Left ventricle myocardium superior (tissue), 1 donor: ENCODE results near the gene FLACC1. TPM values are rescaled to one million over a fixed set of nuclear protein-coding genes. Genes with fewer than 3 reads are reported as not detected.
"Not testable (repeated sequence)": the region's sequence is repeated elsewhere in the genome, so short reads cannot be mapped to it uniquely, and the experiment has no call there.

ENCODE experiments used
- ATAC-seq: fragments of 200-7000 bp; cut with Tn5 transposase; one replicate; pipeline ENCODE4 v1.9.1; 2020; ENCODE audit warnings: mild to moderate bottlenecking, moderate library complexity
- DNase-seq: peaks from one replicate; pipeline ENCODE4 v3.0.0-alpha.2; 2020
- intact Hi-C: fragments of 100-400 bp; cut with micrococcal nuclease; formaldehyde crosslinking; loops from one replicate; pipeline ENCODE4 v1.11.0; 2022
- long read RNA-seq: library from polyadenylated mRNA; unstranded; transcript quantifications from one replicate; pipeline ENCODE4 v2.0.0, GENCODE V29; 2021
- total RNA-seq: library from RNA; stranded (reverse); fragmentation: NEBNext Ultra II Directional; extraction: Animal tissue kit (Norgen Biotek cat#: 25700); gene quantifications from one replicate; pipeline ENCODE4 v1.2.1, GENCODE V29; 2021
- donor health status: DM: no; HTN: yes; CAD: no; lungs with severe emphysema.

FLACC1 gene
- total RNA-seq, result 5.0 TPM
- long read RNA-seq, result 0 reads

DNA sequence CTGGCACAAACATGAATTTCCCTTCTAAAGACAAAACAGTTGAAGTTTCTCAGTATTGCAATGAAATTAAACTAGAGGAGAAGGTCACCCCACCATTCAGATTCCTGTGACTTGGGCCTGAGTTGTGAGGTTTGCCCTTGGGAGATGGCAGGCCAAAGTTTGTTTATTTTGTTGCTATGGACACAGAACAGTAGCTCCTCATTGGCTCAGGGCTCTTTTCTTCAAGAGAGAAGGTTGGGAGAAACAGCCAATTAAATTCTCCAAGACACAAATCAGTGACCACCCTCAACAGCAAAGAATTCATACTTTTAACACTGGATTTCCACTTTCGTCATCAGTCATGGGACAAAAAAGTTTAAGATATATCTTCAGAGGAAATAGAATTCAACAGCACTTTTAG, at the start of gene FLACC1:
FLACC1 (minus strand) TSS at position 125 of the 400 bp plus-strand sequence. CDS start 5,941 bp downstream, outside the sequence.
- DNase-seq (no peak), ATAC-seq (peak; percentile 94)
- intact Hi-C loops, result no loop called here

- peak; percentile 53 for ATAC-seq
- DNase-seq, result no peak
- intact Hi-C loops, result no loop called here
Observed at GRCh38 chr2:201406077-201406662, 49.0 kb upstream of the FLACC1 start.

DNA sequence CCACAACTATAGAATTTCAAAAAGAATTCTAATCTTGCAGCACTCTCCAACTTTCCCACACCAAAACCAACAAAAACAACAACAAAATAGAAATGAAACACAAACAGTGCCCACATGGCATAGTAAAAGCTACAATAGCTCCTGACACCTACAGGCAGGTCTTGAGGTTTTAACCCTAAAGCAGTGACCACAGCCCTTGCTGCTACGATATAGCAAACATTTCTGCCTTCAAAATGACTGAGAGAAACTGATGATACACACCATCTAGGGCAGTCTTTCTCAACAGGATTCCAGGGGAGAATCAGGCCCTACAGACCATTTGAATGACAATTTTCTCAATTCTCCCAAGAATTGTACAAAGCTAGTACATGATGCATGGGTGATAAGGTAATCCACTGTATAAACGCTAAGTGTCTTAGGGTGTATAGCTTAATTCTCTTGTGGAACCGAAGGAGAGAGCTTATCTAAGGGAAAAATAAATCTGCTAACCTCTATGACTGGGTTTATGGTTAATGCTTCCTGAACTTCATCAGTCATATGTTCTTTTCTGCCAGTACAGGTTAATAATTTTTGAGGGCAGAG, 47.6 kb upstream of the FLACC1 start:
- peak; percentile 14 for ATAC-seq
- intact Hi-C loops, result no loop called here
- no peak for DNase-seq

- DNase-seq, result no peak
- intact Hi-C loops, result no loop called here
- ATAC-seq, result peak; percentile 9
Observed at GRCh38 chr2:201403880-201404279, 46.7 kb upstream of the FLACC1 start.

DNA sequence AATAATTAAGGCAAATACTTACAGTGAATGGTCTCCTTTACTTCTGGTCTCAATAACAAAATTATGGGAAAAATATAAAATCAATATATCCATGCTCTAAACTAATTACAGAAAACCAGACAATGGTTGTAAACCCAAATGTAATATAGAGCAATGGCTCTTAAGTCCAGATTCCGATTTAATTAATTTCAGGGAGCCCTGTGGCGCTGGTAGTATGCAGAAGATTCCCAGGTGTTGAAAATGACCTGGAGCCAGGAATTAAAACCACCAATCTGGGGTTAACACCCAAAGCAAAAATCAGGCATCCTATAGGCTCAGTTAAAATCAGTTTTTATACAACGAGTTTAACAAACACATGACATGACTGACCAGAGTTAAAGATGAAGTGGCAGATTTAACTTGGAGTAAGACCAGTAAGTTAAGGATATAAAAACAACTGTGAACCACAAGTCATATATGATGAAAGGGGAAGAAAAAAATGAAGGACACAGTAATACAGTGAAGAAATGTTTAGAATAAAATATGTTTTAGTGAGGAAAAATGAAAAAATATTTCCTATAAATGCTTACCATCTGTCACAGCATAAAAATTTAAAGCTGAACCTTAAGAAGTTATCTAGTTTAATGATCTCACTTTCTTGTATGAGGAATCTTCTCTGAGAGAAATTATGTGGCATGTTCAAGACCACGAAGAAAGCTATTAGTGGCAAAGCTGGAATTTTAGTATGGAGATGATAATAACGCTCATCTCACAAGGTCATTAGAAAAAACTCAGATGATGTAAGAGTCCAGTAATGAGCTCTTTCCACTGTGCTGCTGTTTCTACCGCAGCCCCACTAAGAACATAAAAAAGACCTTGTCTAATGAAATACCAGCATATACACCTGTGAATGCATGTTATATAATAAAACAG, 45.8 kb upstream of the FLACC1 start:
- intact Hi-C loops, result no loop called here
- ATAC-seq (peak; percentile 31), DNase-seq (no peak)

DNA sequence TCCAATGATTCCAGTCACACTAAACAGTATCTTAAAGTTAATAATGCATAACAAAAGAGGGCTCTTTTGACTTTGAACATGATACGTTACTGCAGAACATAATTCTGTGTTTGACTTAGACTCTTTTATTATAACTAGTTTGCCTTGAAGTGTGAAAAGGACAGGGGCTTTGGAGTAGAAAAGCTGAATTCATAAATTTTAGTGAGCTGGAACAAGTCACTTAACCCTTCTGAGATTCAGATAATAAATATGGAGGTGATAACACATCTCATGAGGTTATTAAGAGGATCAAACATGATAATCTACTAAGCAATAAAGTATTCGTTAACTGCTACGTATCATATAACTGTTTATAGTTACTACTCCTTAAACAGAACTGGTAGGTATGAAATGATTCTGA, 44.7 kb upstream of the FLACC1 start:
- intact Hi-C loops, result no loop called here
- ATAC-seq (no peak), DNase-seq (no peak)

- no peak for DNase-seq
- no peak for ATAC-seq
- intact Hi-C loops, result loop anchor here (10.0 kb wide), 1 partner anchor 58 kb away; the partner anchor contains the start of genes STRADB and TRAK2
Observed at GRCh38 chr2:201396595-201396994, 39.5 kb upstream of the FLACC1 start.

DNA sequence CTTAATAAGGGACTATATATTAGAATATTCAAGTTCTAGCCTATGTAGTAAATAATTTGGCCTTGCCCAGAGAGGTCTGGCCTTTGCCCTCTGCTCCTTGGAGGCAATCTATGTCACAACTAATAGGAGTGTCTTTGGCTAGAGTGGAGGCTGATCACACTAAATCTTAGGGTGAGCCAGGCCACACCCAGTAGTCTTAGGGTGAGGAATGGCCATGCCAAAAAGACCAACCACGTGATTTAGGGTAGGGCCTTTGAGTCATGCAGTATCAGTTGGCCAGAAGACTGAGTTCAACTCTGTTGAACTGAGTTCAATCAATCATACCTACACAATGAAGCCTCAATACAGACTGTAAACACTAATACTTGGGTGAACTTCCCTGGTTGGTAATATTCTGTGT, 26.0 kb upstream of the FLACC1 start:
- DNase-seq (no peak), ATAC-seq (no peak)
- intact Hi-C loops, result no loop called here

DNA sequence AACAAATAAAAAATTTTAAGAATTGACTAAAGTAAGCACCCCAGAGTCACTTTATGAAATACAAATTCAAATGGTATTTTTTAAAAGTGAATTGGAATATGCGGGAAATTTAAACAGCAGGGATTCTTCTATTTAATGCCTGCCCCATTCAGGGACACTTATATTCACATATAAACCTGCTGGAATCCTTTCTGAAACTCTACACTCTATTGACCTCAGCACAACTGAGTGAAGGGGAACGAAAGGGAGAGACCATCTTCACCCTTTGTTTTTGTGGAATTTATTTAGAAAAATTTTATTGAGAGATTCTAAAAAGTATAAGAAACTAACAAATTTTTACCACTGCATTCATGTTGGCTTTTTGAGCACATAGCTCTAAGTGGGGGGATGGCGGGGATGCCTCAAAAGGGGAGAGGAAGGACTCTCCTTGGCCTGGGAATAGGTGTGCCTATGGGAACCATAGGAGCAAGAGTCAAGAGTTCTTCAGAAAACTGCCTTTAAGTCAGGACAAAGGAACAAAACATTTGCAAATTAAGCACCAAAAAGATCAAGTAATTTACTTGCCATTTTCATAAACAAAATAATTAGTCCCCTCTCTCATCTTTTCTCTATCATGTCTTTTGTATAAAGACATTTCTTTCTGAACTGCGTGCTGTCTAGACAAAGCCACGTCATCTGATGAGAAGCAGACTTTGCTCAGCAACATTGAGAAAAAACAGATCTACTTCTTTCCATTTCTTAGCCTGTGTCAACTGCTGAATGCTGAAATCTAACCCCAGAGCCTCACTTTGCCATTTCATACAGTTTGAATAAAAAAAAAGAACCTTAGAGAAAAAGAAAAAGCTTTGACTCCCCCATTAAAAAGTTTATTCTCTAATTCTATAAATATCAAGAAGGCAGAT, 21.6 kb upstream of the FLACC1 start:
- DNase-seq (no peak), ATAC-seq (no peak)
- intact Hi-C loops, result no loop called here

DNA sequence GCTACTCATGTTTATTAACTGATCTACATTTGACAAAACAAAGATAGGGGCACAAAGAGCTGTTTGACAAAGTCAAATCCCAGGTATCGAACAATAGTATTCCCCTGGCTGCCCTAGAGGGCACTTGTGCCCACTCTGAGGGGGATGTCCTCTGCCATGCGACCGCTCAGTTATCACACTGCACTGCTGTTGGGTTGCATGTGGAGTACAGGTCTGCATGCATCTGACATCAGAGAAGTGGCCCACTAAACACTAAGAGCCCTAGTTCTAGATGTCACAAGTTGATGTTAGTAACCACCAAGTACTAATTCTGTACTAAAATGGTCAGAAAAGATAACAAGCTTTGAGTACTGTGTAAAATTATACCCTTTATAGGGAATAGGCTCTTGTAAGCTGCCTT, 20.1 kb upstream of the FLACC1 start:
- intact Hi-C loops, result no loop called here
- DNase-seq (no peak), ATAC-seq (peak; percentile 43)

DNA sequence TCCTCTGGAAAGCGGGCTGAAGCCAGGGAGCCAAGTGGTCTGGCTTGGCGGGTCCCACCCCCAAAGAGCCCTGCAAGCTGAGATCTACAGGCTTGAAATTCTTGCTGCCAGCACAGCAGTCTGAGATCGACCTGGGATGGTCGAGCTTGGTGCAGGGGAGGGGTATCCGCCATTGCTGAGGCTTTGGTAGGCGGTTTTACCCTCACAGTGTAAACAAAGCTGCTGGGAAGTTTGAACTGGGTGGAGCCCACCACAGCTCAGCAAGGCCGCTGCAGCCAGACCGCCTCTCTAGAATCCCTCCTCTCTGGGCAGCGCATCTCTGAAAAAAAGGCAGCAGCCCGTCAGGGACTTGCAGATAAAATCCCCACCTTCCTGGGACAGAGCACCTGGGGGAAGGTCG, 12.6 kb upstream of the FLACC1 start:
- ATAC-seq (no peak), DNase-seq (no peak)
- intact Hi-C loops, result no loop called here

GRCh38 chr2:201369318-201369717, 12.2 kb upstream of the FLACC1 start:
- intact Hi-C loops, DNase-seq, ATAC-seq: not testable (repeated sequence)

DNA sequence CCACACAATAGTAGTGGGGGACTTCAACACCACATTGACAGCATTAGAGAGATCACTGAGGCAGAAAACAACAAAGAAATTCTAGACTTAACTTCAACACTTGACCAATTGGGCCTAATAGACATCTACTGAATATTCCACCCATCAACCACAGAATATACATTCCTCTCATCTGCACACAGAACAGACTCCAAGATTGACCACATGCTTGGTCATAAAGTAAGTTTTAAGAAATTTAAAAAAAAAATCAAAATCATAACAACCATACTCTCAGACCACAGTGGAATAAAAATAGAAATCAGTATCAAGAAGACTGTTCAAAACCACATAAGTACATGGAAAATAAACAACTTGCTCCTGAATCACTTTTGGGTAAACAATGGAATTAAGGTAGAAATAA, 9.0 kb upstream of the FLACC1 start:
- DNase-seq, result no peak
- no peak for ATAC-seq
- intact Hi-C loops, result no loop called here

DNA sequence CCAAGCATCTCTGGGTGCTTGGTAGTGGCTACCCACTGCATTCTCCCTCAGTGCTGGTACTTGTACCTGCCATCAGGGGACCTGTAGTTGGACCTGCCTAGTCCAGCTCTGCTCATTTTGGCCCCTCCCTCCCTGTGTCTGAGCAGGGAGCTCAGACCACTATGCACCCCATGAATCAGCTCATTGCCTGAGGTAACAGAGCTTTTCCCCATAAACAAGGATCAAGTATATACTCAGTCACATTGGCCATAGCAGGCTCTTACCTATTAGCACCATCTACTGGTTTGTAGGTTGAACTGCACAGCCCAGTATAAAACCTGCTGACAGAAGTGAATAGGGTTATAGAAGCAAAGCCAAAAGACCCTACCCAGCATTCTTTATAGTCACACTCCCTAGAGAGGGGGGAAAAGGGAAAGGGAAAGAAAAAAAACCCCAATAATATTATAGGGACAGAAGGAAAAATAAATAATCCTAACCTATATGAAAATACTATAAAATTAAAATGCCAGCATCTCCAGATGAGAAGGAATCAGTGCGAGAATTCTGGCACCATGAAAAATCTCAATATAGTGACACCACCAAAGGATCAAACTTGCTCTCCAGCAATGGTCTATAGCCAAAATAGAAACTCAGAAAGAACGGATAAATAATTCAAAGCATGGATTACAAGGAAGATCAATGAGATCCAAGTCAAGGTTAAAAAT, 6.9 kb upstream of the FLACC1 start:
- intact Hi-C loops, result loop anchor here (5.0 kb wide), 1 partner anchor 127 kb away; no protein-coding TSS in a partner anchor
- no peak for DNase-seq
- ATAC-seq, result peak; percentile 66

GRCh38 chr2:201362396-201362795, 5.3 kb upstream of the FLACC1 start:
- intact Hi-C loops, result loop anchor here (5.0 kb wide), 1 partner anchor 125 kb away; no protein-coding TSS in a partner anchor
- DNase-seq, result no peak
- no peak for ATAC-seq

DNA sequence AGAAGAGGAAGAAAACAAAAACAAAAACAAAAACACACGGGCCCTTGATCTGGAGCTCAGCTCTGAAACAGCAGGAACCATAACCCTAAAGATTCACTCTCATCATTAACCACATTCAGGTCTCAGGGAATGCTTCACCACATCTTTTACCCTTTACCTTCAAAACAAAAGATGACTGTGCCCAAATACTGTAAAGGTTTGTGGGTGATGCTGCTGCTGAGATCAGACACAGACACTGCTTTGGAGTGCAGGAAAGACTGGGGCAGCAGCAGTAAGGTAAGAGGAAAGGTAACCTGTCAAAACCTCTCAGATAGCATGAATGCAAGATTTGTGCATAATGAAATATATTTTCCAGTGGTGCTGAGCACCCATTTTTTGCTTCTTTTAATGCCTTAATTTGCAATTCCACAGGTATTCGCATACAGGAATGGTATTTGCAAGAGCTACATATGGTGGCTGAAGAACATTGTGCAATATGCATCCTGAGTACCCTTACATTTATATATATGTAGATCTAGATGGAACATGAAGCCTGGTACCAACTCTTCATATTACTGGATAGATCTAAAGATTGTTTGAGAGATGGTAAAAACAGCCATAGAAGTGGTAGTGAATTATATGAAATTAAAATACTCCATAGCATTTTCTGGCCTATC, 4.1 kb upstream of the FLACC1 start:
- no peak for DNase-seq
- ATAC-seq, result no peak
- intact Hi-C loops, result loop anchor here (5.0 kb wide), 1 partner anchor 124 kb away; no protein-coding TSS in a partner anchor

DNA sequence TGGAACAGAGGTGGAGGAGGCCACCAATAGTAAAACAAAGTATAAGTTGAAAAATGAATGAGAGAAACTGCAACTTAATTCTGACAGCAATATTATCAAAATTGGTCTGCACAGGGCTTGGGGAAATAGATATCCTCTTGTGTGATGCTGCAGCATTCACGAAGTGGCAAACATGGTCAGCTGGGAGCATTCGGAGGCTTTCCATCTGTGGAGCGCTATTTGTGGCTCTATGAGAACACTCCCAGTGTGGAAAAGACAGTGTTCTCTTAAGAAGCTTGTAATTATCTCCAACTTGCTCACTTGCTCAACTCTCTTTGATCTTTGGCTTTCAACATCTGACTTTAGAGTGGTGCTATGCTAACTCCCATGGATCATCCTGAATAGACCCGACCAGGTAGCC, 3.1 kb upstream of the FLACC1 start:
- DNase-seq (no peak), ATAC-seq (peak; percentile 7)
- intact Hi-C loops, result loop anchor here (5.0 kb wide), 1 partner anchor 123 kb away; no protein-coding TSS in a partner anchor

DNA sequence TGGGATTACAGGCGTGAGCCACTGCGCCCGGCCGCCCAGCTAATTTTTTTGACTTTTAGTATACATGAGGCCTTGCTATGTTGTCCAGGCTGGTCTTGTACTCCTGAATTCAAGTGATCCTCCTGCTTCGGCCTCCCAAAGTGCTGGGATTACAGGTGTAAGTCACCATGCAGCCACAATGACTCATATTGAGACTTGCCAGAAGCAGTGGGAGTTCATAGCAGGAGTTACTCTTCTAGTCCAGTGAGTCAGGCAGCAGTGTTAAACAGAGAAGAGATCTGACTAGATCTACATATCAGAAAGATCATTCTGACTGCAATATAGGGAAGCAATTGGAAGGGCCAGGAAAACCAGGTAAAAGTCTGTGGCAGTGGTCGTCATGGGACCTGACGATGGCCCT, 1.5 kb upstream of the FLACC1 start:
- intact Hi-C loops, result no loop called here
- no peak for ATAC-seq
- no peak for DNase-seq
